Hepatocyte (in vitro differentiated cells): Measurements from ENCODE around the gene RBFOX2.

Experiments
- CTCF ChIP-seq: fragments of 200-600 bp; sonication (generic); IDR thresholded peaks from 2 replicates; pipeline ENCODE4 v1.5.1; 2016; ENCODE audit warnings: antibody characterized with exemption, mild to moderate bottlenecking; ENCODE audit not compliant: poor library complexity
- EZH2phosphoT487 ChIP-seq: fragments of 200-600 bp; sonication (generic); IDR thresholded peaks from one replicate; pipeline ENCODE4 v1.6.1; 2018; ENCODE audit warnings: antibody characterized with exemption, mild to moderate bottlenecking, low read depth, moderate library complexity; ENCODE audit not compliant: unreplicated experiment, severe bottlenecking

GRCh38 chr22:35987487-35987886 is 41.1 kb downstream of the RBFOX2 start:
- no peak for TF ChIP-seq CTCF
- TF ChIP-seq EZH2phosphoT487, result no peak
